Trophoblast cell (in vitro differentiated cells and primary cell): ENCODE results near the gene C9orf50.

Source experiments
- DNase-seq, 2 donors: peaks; one replicate each; pipeline ENCODE4 v3.0.0-alpha.2; 2016
- H2AFZ ChIP-seq: 2 replicates; pipeline ENCODE4 v1.6.1; 2013; ENCODE audit warnings: low read length, moderate library complexity, mild to moderate bottlenecking; ENCODE audit not compliant: insufficient read depth, poor library complexity
- H2AK5ac ChIP-seq: 2 replicates; pipeline ENCODE4 v1.6.1; 2013; ENCODE audit warnings: mild to moderate bottlenecking, low read length
- H2BK120ac ChIP-seq: 2 replicates; pipeline ENCODE4 v1.6.1; 2013; ENCODE audit warnings: low read length, mild to moderate bottlenecking, moderate library complexity; ENCODE audit not compliant: insufficient read depth, poor library complexity
- H2BK12ac ChIP-seq: 2 replicates; pipeline ENCODE4 v1.6.1; 2013; ENCODE audit warnings: mild to moderate bottlenecking, low read length, moderate library complexity
- H2BK5ac ChIP-seq: 2 replicates; pipeline ENCODE4 v1.6.1; 2013; ENCODE audit warnings: low read length, low read depth, moderate library complexity, mild to moderate bottlenecking; ENCODE audit not compliant: poor library complexity
- H3K14ac ChIP-seq: 2 replicates; pipeline ENCODE4 v1.6.1; 2013; ENCODE audit warnings: mild to moderate bottlenecking, low read length
- H3K18ac ChIP-seq: 2 replicates; pipeline ENCODE4 v1.6.1; 2013; ENCODE audit warnings: mild to moderate bottlenecking, low read length
- H3K23ac ChIP-seq: 2 replicates; pipeline ENCODE4 v1.6.1; 2013; ENCODE audit warnings: low read length
- H3K27ac ChIP-seq: 2 replicates; pipeline ENCODE4 v1.5.1; 2013; ENCODE audit warnings: low read depth, mild to moderate bottlenecking, inconsistent platforms, low read length, moderate library complexity
- H3K27me3 ChIP-seq: 2 replicates; pipeline ENCODE4 v1.6.1; 2013; ENCODE audit warnings: inconsistent platforms, mild to moderate bottlenecking, low read length, moderate library complexity; ENCODE audit not compliant: insufficient read depth
- H3K36me3 ChIP-seq, 2 experiments: 1 replicate in 1 of 2; 2 replicates in 1 of 2; pipeline ENCODE4 v1.6.1; 2013; ENCODE audit warnings: low read length in 2 of 2, mild to moderate bottlenecking in 2 of 2, moderate library complexity in 1 of 2; ENCODE audit not compliant: insufficient read depth in 2 of 2, control insufficient read depth in 1 of 2
- H3K4ac ChIP-seq: 2 replicates; pipeline ENCODE4 v1.6.1; 2013; ENCODE audit warnings: low read depth, mild to moderate bottlenecking, low read length, moderate library complexity
- H3K4me1 ChIP-seq, 2 experiments: 1 replicate in 1 of 2; 2 replicates in 1 of 2; pipeline ENCODE4 v1.6.1; 2013; ENCODE audit warnings: low read length in 2 of 2, mild to moderate bottlenecking in 2 of 2, moderate library complexity in 1 of 2; ENCODE audit not compliant: insufficient read depth in 2 of 2, control insufficient read depth in 1 of 2
- H3K4me2 ChIP-seq: 2 replicates; pipeline ENCODE4 v1.6.1; 2013; ENCODE audit warnings: inconsistent platforms, mild to moderate bottlenecking, low read length, moderate library complexity
- H3K4me3 ChIP-seq: 2 replicates; pipeline ENCODE4 v1.5.1; 2013; ENCODE audit warnings: mild to moderate bottlenecking, low read depth, low read length, inconsistent platforms
- H3K79me1 ChIP-seq: one replicate; pipeline ENCODE4 v1.6.1; 2013; ENCODE audit warnings: low read length
- H3K79me2 ChIP-seq: 2 replicates; pipeline ENCODE4 v1.6.1; 2013; ENCODE audit warnings: low read length, mild to moderate bottlenecking; ENCODE audit not compliant: control insufficient read depth, insufficient read depth, poor library complexity
- H3K9ac ChIP-seq: 2 replicates; pipeline ENCODE4 v1.6.1; 2013; ENCODE audit warnings: mild to moderate bottlenecking, low read length
- H3K9me3 ChIP-seq: 2 replicates; pipeline ENCODE4 v1.6.1; 2013; ENCODE audit warnings: low read depth, mild to moderate bottlenecking, control low read depth, inconsistent platforms, low read length; ENCODE audit not compliant: insufficient read depth
- H4K12ac ChIP-seq: 2 replicates; pipeline ENCODE4 v1.6.1; 2013; ENCODE audit warnings: low read depth, mild to moderate bottlenecking, low read length, moderate library complexity
- H4K8ac ChIP-seq: 2 replicates; pipeline ENCODE4 v1.6.1; 2013; ENCODE audit warnings: low read depth, mild to moderate bottlenecking, low read length, moderate library complexity
- H4K91ac ChIP-seq: one replicate; pipeline ENCODE4 v1.6.1; 2013; ENCODE audit warnings: low read depth, mild to moderate bottlenecking, low read length, moderate library complexity
- WGBS: extraction: QIAGEN DNeasy Blood & Tissue Kit; methylation state at CpG from one replicate; pipeline ENCODE4 v1.1.7; 2013; ENCODE audit warnings: missing lambda C conversion rate; ENCODE audit not compliant: insufficient read length, insufficient coverage; ENCODE audit errors: extremely low coverage; 5-methylcytosine and 5-hydroxymethylcytosine counted together

The C9orf50 gene

GRCh38 chr9:129655696-129656095 lies 34.8 kb upstream of the C9orf50 start:
- no CpG with 5 or more reads among the region's 7 CpGs for WGBS
- Histone ChIP-seq H3K27ac (no peak overlapping the region), H3K14ac (no peak overlapping the region), H3K79me1 (no peaks in the 10 kb centered on the region), H2AK5ac (no peak overlapping the region), H3K27me3 (no peaks in the 10 kb centered on the region), H3K4me2 (no peak overlapping the region), H3K9me3 (no peaks in the 10 kb centered on the region), H3K4me1 (no peaks in the 10 kb centered on the region), H3K23ac (no peak overlapping the region), H3K36me3 (no peaks in the 10 kb centered on the region), H2BK5ac (no peak overlapping the region), H3K4me3 (peak overlapping the region; percentile 12), H3K9ac (peak overlapping the region; percentile 17), H4K8ac (no peak overlapping the region), H2BK12ac (no peak overlapping the region), H3K18ac (no peak overlapping the region), H2BK120ac (no peak overlapping the region), H3K4ac (no peak overlapping the region), H2AFZ (no peak overlapping the region), H4K12ac (no peak overlapping the region), H4K91ac (no peak overlapping the region), H3K79me2 (no peaks in the 10 kb centered on the region)
- DNase-seq = no peak

- Histone ChIP-seq H2BK12ac (no peak overlapping the region), H3K4me3 (no peak overlapping the region), H3K14ac (no peak overlapping the region), H3K79me2 (no peaks in the 10 kb centered on the region), H3K4ac (no peak overlapping the region), H3K36me3 (no peaks in the 10 kb centered on the region), H3K18ac (no peak overlapping the region), H2BK120ac (no peak overlapping the region), H3K9me3 (no peaks in the 10 kb centered on the region), H3K4me2 (no peak overlapping the region), H3K79me1 (no peaks in the 10 kb centered on the region), H3K27me3 (no peaks in the 10 kb centered on the region), H4K8ac (no peak overlapping the region), H2BK5ac (no peak overlapping the region), H3K9ac (no peak overlapping the region), H3K4me1 (no peaks in the 10 kb centered on the region), H4K12ac (no peak overlapping the region), H3K27ac (no peak overlapping the region), H2AK5ac (no peak overlapping the region), H2AFZ (no peak overlapping the region), H3K23ac (no peak overlapping the region), H4K91ac (no peak overlapping the region)
- DNase-seq = no peak
- WGBS = no CpG with 5 or more reads among the region's 7 CpGs
These were observed 34.3 kb upstream of the C9orf50 start for GRCh38 chr9:129655154-129655553.

DNA sequence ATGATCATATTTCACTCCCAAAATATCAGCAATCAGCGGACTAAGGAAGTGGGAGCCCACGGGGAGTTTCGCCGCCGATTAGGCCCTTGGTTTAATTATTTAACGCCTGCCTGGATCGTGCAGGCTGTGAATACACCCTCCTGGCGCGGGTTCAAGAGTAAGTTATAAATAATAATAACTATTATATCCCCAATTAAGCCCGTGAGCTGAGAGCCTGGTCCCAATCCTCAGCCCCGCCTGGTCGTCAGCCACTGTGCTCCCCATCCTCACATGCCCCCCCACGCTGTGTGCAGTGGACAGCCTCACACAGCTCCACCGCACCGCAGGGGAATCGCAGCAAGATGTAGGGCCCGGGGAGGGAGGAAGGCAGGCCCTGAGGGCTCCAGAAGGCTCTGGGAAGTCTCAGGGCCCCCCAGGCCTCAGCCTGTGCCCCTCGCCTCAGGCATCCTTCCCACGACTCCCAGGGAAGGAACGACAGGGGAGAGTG lies 33.7 kb upstream of the C9orf50 start:
- Histone ChIP-seq H2BK12ac (no peak overlapping the region), H3K79me2 (no peaks in the 10 kb centered on the region), H2BK120ac (no peak overlapping the region), H3K23ac (no peak overlapping the region), H3K27me3 (no peaks in the 10 kb centered on the region), H2BK5ac (no peak overlapping the region), H3K36me3 (no peaks in the 10 kb centered on the region), H3K4me2 (no peak overlapping the region), H4K91ac (no peak overlapping the region), H4K8ac (no peak overlapping the region), H3K9ac (peak overlapping the region; percentile 75), H3K9me3 (no peaks in the 10 kb centered on the region), H4K12ac (no peak overlapping the region), H3K14ac (no peak overlapping the region), H2AK5ac (no peak overlapping the region), H3K27ac (no peak overlapping the region), H2AFZ (no peak overlapping the region), H3K4me3 (no peak overlapping the region), H3K4me1 (no peaks in the 10 kb centered on the region), H3K79me1 (no peaks in the 10 kb centered on the region), H3K4ac (no peak overlapping the region), H3K18ac (no peak overlapping the region)
- no CpG with 5 or more reads among the region's 20 CpGs for WGBS
- DNase-seq = no peak

DNA sequence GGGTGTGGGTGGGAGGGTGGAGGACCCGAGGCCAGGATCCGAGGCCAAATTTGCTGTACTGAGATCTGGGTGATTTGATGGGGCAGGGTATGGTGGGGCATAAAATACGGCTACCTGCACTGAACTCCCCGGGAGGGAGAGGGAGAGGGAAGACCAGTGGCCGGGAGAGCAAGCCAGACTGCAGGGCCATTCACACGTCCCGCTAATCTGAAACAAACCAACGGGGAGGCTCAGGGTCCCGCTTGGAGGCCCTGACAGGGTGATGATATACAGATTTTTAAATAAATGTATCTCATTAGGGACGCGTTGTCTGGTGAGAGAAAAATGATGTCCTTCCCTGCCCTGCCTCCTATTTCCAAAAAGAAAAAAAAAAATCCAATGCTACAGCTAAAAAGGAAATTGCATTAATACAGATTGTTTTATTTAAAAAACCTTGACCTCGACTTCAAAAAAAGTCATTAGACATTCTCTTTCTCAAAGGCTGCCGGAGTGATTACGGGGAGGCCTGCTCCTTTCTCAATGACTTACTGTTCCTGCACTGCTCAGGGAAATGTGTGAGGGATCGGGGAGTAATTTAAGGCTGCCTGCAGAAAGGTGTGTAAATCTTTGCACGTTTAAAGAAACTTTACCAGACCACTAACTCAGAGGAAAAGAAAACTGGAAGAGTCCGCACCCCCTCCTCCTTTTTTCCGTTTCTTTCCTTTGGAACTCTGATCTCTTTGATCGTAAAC lies 33.1 kb upstream of the C9orf50 start:
- no peak overlapping the region for H3K18ac ChIP-seq
- H4K8ac ChIP-seq = no peak overlapping the region
- no peaks in the 10 kb centered on the region for H3K79me2 ChIP-seq
- no peak overlapping the region for H2AFZ ChIP-seq
- WGBS = no CpG with 5 or more reads among the region's 19 CpGs
- no peak overlapping the region for H3K4me2 ChIP-seq
- H3K4me3 ChIP-seq = no peak overlapping the region
- H3K4ac ChIP-seq = no peak overlapping the region
- H3K23ac ChIP-seq = no peak overlapping the region
- no peaks in the 10 kb centered on the region for H3K4me1 ChIP-seq
- H3K27ac ChIP-seq = no peak overlapping the region
- no peak overlapping the region for H2BK120ac ChIP-seq
- no peak overlapping the region for H3K9ac ChIP-seq
- H2BK5ac ChIP-seq = no peak overlapping the region
- no peak overlapping the region for H4K12ac ChIP-seq
- no peak overlapping the region for H3K14ac ChIP-seq
- no peaks in the 10 kb centered on the region for H3K9me3 ChIP-seq
- H4K91ac ChIP-seq = no peak overlapping the region
- no peak for DNase-seq
- no peak overlapping the region for H2BK12ac ChIP-seq
- no peaks in the 10 kb centered on the region for H3K36me3 ChIP-seq
- H3K79me1 ChIP-seq = no peaks in the 10 kb centered on the region
- H2AK5ac ChIP-seq = no peak overlapping the region
- H3K27me3 ChIP-seq = no peaks in the 10 kb centered on the region
